ENCODE results near the gene NXPH1.

Gene NXPH1

DNA sequence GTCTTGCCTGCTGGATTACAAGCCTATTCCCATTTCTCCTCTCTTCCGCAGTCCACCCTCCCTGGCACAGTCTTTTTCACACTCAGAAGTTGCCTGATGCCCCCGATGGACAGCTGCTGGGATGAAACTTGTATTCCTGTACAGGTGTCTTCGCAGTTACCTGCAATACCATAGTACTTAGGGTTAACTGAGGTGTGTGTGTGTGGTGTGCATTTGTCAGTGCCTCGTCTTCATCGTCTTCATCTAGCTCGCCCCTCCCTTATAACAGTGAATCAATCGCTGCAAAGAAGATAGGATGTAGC, 11.0 kb downstream of the NXPH1 start:
- no peak overlapping the region for H2AFZ ChIP-seq
- TF ChIP-seq, protein P1, sequence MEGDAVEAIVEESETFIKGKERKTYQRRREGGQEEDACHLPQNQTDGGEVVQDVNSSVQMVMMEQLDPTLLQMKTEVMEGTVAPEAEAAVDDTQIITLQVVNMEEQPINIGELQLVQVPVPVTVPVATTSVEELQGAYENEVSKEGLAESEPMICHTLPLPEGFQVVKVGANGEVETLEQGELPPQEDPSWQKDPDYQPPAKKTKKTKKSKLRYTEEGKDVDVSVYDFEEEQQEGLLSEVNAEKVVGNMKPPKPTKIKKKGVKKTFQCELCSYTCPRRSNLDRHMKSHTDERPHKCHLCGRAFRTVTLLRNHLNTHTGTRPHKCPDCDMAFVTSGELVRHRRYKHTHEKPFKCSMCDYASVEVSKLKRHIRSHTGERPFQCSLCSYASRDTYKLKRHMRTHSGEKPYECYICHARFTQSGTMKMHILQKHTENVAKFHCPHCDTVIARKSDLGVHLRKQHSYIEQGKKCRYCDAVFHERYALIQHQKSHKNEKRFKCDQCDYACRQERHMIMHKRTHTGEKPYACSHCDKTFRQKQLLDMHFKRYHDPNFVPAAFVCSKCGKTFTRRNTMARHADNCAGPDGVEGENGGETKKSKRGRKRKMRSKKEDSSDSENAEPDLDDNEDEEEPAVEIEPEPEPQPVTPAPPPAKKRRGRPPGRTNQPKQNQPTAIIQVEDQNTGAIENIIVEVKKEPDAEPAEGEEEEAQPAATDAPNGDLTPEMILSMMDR (IDR thresholded peaks at IDR 0.05), result no peak
- no peaks in the 10 kb centered on the region for H3K9me3 ChIP-seq (ENCODE audit: control insufficient read depth, low read length)
- H3K9ac ChIP-seq, result no peak overlapping the region
- H3K36me3 ChIP-seq (ENCODE audit: control insufficient read depth, insufficient read depth, low read length), result no peaks in the 10 kb centered on the region
- peaks cover 12% of the 10 kb centered on the region for H3K27me3 ChIP-seq (ENCODE audit: control insufficient read depth, insufficient read depth, low read length)
- no peak overlapping the region for H3K27ac ChIP-seq
- no peaks in the 10 kb centered on the region for H3K4me1 ChIP-seq
- H3K79me2 ChIP-seq, result no peaks in the 10 kb centered on the region
- H3K4me2 ChIP-seq (ENCODE audit: low read length), result no peak overlapping the region
- H3K4me3 ChIP-seq (ENCODE audit: low read depth, low read length), result no peak overlapping the region

GRCh38 chr7:8453535-8453934, 20.1 kb downstream of the NXPH1 start:
- TF ChIP-seq, protein P1 (IDR thresholded peaks at IDR 0.05), result no peak
- no peaks in the 10 kb centered on the region for H3K79me2 ChIP-seq

GRCh38 chr7:8455426-8455825, 22.0 kb downstream of the NXPH1 start:
- Histone ChIP-seq H3K9ac (no peak overlapping the region), H3K27ac (no peak overlapping the region), H3K4me2 (ENCODE audit: low read length) (no peak overlapping the region), H3K4me3 (ENCODE audit: low read depth, low read length) (no peak overlapping the region), H3K79me2 (no peaks in the 10 kb centered on the region), H3K36me3 (ENCODE audit: control insufficient read depth, insufficient read depth, low read length) (no peaks in the 10 kb centered on the region), H3K27me3 (ENCODE audit: control insufficient read depth, insufficient read depth, low read length) (no peaks in the 10 kb centered on the region), H3K4me1 (no peaks in the 10 kb centered on the region), H3K9me3 (ENCODE audit: control insufficient read depth, low read length) (no peaks in the 10 kb centered on the region), H2AFZ (no peak overlapping the region)
- TF ChIP-seq, protein P1 (IDR thresholded peaks at IDR 0.05), result no peak

More at GRCh38 chr7:8453535-8453934, 20.1 kb downstream of the NXPH1 start:
- Histone ChIP-seq H3K9me3 (ENCODE audit: control insufficient read depth, low read length) (no peaks in the 10 kb centered on the region), H3K36me3 (ENCODE audit: control insufficient read depth, insufficient read depth, low read length) (no peaks in the 10 kb centered on the region), H3K4me2 (ENCODE audit: low read length) (no peak overlapping the region), H3K27ac (no peak overlapping the region), H3K4me1 (no peaks in the 10 kb centered on the region), H3K27me3 (ENCODE audit: control insufficient read depth, insufficient read depth, low read length) (no peaks in the 10 kb centered on the region), H2AFZ (no peak overlapping the region), H3K9ac (no peak overlapping the region), H3K4me3 (ENCODE audit: low read depth, low read length) (no peak overlapping the region)

GRCh38 chr7:8462309-8462708, 28.9 kb downstream of the NXPH1 start:
- Histone ChIP-seq H3K79me2 (no peaks in the 10 kb centered on the region), H3K4me1 (no peaks in the 10 kb centered on the region), H3K4me2 (ENCODE audit: low read length) (no peak overlapping the region), H3K9ac (no peak overlapping the region), H3K9me3 (ENCODE audit: control insufficient read depth, low read length) (no peaks in the 10 kb centered on the region), H3K36me3 (ENCODE audit: control insufficient read depth, insufficient read depth, low read length) (no peaks in the 10 kb centered on the region), H3K27me3 (ENCODE audit: control insufficient read depth, insufficient read depth, low read length) (no peaks in the 10 kb centered on the region), H3K27ac (no peak overlapping the region), H3K4me3 (ENCODE audit: low read depth, low read length) (no peak overlapping the region), H2AFZ (no peak overlapping the region)
- TF ChIP-seq, protein P1 (IDR thresholded peaks at IDR 0.05), result no peak

DNA sequence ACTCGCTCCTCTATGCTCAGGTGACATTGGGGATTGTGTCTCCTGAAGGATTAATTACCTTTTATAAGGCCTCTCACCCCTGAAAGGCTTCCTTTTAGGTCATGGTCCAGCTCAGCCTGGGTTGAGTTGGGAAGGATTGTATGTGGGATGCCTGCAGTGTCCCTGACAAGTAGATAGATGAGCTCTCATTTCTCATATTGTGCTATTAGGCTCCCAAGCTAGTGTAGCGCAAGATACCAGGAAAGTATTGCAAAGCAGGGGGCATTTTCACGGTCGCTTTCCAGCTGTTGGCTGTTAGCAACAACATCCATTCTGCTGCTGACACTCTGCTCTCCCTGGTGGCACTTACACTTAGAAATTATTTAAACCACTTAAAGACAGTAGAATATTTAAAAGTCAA, 31.9 kb downstream of the NXPH1 start:
- Histone ChIP-seq H3K27ac (no peak overlapping the region), H3K4me2 (ENCODE audit: low read length) (no peak overlapping the region), H3K36me3 (ENCODE audit: control insufficient read depth, insufficient read depth, low read length) (no peaks in the 10 kb centered on the region), H2AFZ (no peak overlapping the region), H3K9ac (no peak overlapping the region), H3K27me3 (ENCODE audit: control insufficient read depth, insufficient read depth, low read length) (no peaks in the 10 kb centered on the region), H3K9me3 (ENCODE audit: control insufficient read depth, low read length) (no peaks in the 10 kb centered on the region), H3K4me3 (ENCODE audit: low read depth, low read length) (no peak overlapping the region), H3K79me2 (no peaks in the 10 kb centered on the region), H3K4me1 (no peaks in the 10 kb centered on the region)
- TF ChIP-seq, protein P1 (IDR thresholded peaks at IDR 0.05), result no peak

Data from parathyroid adenoma (tissue), 2 donors.